Measurements from ENCODE around the gene MTHFSD. TPM values are rescaled to one million over a fixed set of nuclear protein-coding genes. Genes with fewer than 3 reads are reported as not detected.

The MTHFSD gene
- total RNA-seq, 2 donors from 2014 or later: 7.8 to 8.3 TPM

- peaks cover 0 to 5% of the 10 kb centered on the region in 2 donors for H3K4me1 ChIP-seq
- H3K27ac ChIP-seq: no peak overlapping the region
- H3K36me3 ChIP-seq: peaks cover 10% of the 10 kb centered on the region
- no peak for TF ChIP-seq CTCF (IDR thresholded peaks at IDR 0.05)
- no peak overlapping the region for H3K4me3 ChIP-seq
- no peaks in the 10 kb centered on the region for H3K27me3 ChIP-seq
- DNase-seq (ENCODE audit: low spot score): no peak
- no peaks in the 10 kb centered on the region for H3K9me3 ChIP-seq
Measured at GRCh38 chr16:86533076-86533475, 22.0 kb downstream of the MTHFSD start.

- Histone ChIP-seq H3K9me3 (no peaks in the 10 kb centered on the region), H3K36me3 (peaks cover 4% of the 10 kb centered on the region), H3K4me1 (peaks cover 0 to 5% of the 10 kb centered on the region in 2 donors), H3K27ac (no peak overlapping the region), H3K4me3 (no peak overlapping the region), H3K27me3 (no peaks in the 10 kb centered on the region)
- DNase-seq (ENCODE audit: low spot score): no peak
- TF ChIP-seq CTCF (IDR thresholded peaks at IDR 0.05): no peak
Measured at GRCh38 chr16:86532526-86532815, 22.6 kb downstream of the MTHFSD start.

GRCh38 chr16:86531641-86532525 lies 23.2 kb downstream of the MTHFSD start:
- Histone ChIP-seq H3K27me3 (no peaks in the 10 kb centered on the region), H3K4me3 (no peak overlapping the region), H3K27ac (peak overlapping the region; percentile 16 to 39), H3K4me1 (peaks cover 0 to 5% of the 10 kb centered on the region in 2 donors), H3K36me3 (no peaks in the 10 kb centered on the region), H3K9me3 (no peaks in the 10 kb centered on the region)
- no peak for TF ChIP-seq CTCF (IDR thresholded peaks at IDR 0.05)
- no peak for DNase-seq (ENCODE audit: low spot score)

GRCh38 chr16:86531191-86531545 lies 23.9 kb downstream of the MTHFSD start:
- H3K9me3 ChIP-seq: no peaks in the 10 kb centered on the region
- peaks cover 0 to 5% of the 10 kb centered on the region in 2 donors for H3K4me1 ChIP-seq
- H3K4me3 ChIP-seq: no peak overlapping the region
- H3K27ac ChIP-seq: peak overlapping the region; percentile 16 to 39
- no peaks in the 10 kb centered on the region for H3K27me3 ChIP-seq
- H3K36me3 ChIP-seq: no peaks in the 10 kb centered on the region
- TF ChIP-seq CTCF (IDR thresholded peaks at IDR 0.05): no peak
- peak; percentile 69 for DNase-seq (ENCODE audit: low spot score)

- no peaks in the 10 kb centered on the region for H3K27me3 ChIP-seq
- H3K9me3 ChIP-seq: no peaks in the 10 kb centered on the region
- peaks cover 0 to 5% of the 10 kb centered on the region in 2 donors for H3K4me1 ChIP-seq
- no peak for TF ChIP-seq CTCF (IDR thresholded peaks at IDR 0.05)
- H3K27ac ChIP-seq: peak overlapping the region in 1 of 2 donors; percentile 16
- no peaks in the 10 kb centered on the region for H3K36me3 ChIP-seq
- H3K4me3 ChIP-seq: no peak overlapping the region
- no peak for DNase-seq (ENCODE audit: low spot score)
Measured at GRCh38 chr16:86530251-86531190, 24.5 kb downstream of the MTHFSD start.
